SK-N-MC (cell line): ENCODE measurements around the gene C17orf50.

Experiments
- EZH2 ChIP-seq: fragments of 200-600 bp; sonication (generic); IDR thresholded peaks from one replicate; pipeline ENCODE4 v1.6.1; 2017; ENCODE audit warnings: antibody characterized with exemption
- FOXP2 ChIP-seq: optimal IDR thresholded peaks from 2 replicates; pipeline ENCODE3; 2011; ENCODE audit warnings: mild to moderate bottlenecking, moderate library complexity; ENCODE audit not compliant: insufficient read depth; ENCODE audit errors: extremely low read length, control extremely low read depth
- POLR2AphosphoS5 ChIP-seq: IDR thresholded peaks from 2 replicates; pipeline ENCODE4 v1.6.1; 2012; ENCODE audit warnings: mild to moderate bottlenecking, low read depth, low read length, borderline replicate concordance

GRCh38 chr17:35775039-35775438, 14.4 kb downstream of the C17orf50 start:
- no peak for TF ChIP-seq EZH2
- TF ChIP-seq POLR2AphosphoS5, result no peak
- TF ChIP-seq FOXP2, result no peak
